ENCODE measurements around the gene HOXA9. TPM values are rescaled to one million over a fixed set of nuclear protein-coding genes. Genes with fewer than 3 reads are reported as not detected.

Gene HOXA9
- total and polyA plus RNA-seq, 2 of the 8 experiments (the other 6 are each of a cell fraction or from before 2014, with no cell fraction given) = not detected

DNA sequence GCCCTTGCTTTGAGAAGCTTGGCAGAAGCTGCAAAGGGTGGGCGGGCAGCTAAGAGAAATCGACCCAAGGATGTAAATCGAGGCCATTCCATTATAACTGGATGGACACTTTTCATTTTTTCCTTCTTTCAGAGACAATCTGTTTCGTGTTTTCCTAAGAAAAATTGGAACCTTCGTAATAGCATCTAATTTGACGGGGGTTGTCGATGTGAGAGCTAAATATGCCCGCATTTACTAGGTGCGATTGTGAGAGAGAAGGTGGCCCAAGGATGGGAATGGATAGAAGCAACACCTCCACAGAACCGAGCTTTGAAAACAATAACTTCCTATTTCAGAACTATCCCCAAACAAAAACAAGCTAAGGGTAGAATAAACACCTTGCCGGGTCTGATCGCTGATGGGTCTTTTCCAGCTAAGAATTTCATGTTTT, 33.9 kb downstream of the HOXA9 start:
- H2BK5ac ChIP-seq (ENCODE audit: low read depth, low read length) = no peak overlapping the region
- peaks cover 4% of the 10 kb centered on the region; the same call in 1 of the 2 replicates for H3K23me2 ChIP-seq (ENCODE audit: low read depth, low read length)
- ChIA-PET POLR2A (ENCODE audit: partially characterized antibody) (no interaction called here), CTCF (ENCODE audit: partially characterized antibody) (interaction anchor here (0.6 to 2.7 kb wide), 15 partner anchors 10 to 450 kb away, joined by 3 to 13 read pairs (median 3); partner anchors contain the start of genes HOXA3, HOXA5 and HOXA9)
- no peak overlapping the region for H3K18ac ChIP-seq (ENCODE audit: extremely low read depth, low read length)
- no peak overlapping the region for H4K5ac ChIP-seq (ENCODE audit: insufficient read length, low read depth, low read length)
- FAIRE-seq (no peak), DNase-seq (ENCODE audit: low read depth in 1 of 2, low spot score in 2 of 2) (no peak)
- H3K9me3 ChIP-seq (ENCODE audit: insufficient read depth in 2 of 2, low read depth in 1 of 2, low read length in 1 of 2) = peaks cover 0 to 4% of the 10 kb centered on the region in 2 experiments; a peak in 1 of 4 replicates
- WGBS, 2 experiments (ENCODE audit: extremely low coverage in 1 of 2, insufficient coverage in 1 of 2, insufficient read length in 1 of 2, insufficient replicate concordance in 2 of 2, low coverage in 1 of 2, low lambda C conversion rate in 2 of 2, missing lambda C conversion rate in 1 of 2) = 23% methylated on average over 12 of the region's 12 CpGs; no CpG with 5 or more reads in 1 of the 2 experiments
- peak overlapping the region; percentile 19 to 60 (median 36); a peak in 6 of 8 replicates for H3K4me3 ChIP-seq (ENCODE audit: extremely low read depth in 1 of 4, insufficient read depth in 2 of 4, low read depth in 3 of 4, low read length in 4 of 4)
- H3K14ac ChIP-seq (ENCODE audit: insufficient read length) = no peak overlapping the region
- H4K8ac ChIP-seq (ENCODE audit: extremely low read depth, insufficient read depth, low read length) = no peak overlapping the region
- no peak overlapping the region for H3K4ac ChIP-seq (replicated peaks; ENCODE audit: insufficient read length, low read depth, low read length)
- no peak overlapping the region for H3K27ac ChIP-seq (ENCODE audit: low read depth, low read length)
- TF ChIP-seq ATF2 (IDR thresholded peaks at IDR 0.05; ENCODE audit: low read length) (no peak), CTBP2 (IDR thresholded peaks at IDR 0.05; ENCODE audit: borderline replicate concordance, insufficient read depth, insufficient read length, low read length) (peak; percentile 8), SUZ12 (IDR thresholded peaks at IDR 0.05; ENCODE audit: low read length) (peak; percentile 65), BCL11A (IDR thresholded peaks at IDR 0.05; ENCODE audit: low read depth in 2 of 2, low read length in 2 of 2) (no peak), RBBP5 (IDR thresholded peaks at IDR 0.05; ENCODE audit: borderline replicate concordance, low read depth, low read length) (no peak), SRF (IDR thresholded peaks at IDR 0.05; ENCODE audit: low read depth, low read length) (no peak), RNF2 (IDR thresholded peaks at IDR 0.05; ENCODE audit: borderline replicate concordance, low read depth, low read length, missing control alignments, poor library complexity, severe bottlenecking) (peak; percentile 89), FOSL1 (IDR thresholded peaks at IDR 0.05; ENCODE audit: insufficient read depth, low read depth, low read length) (no peak)
- peaks cover 14 to 30% of the 10 kb centered on the region in 2 experiments for H4K20me1 ChIP-seq (replicated peaks in 1 of 2; ENCODE audit: control insufficient read depth in 1 of 2, insufficient read depth in 2 of 2, low read length in 2 of 2)
- H4K91ac ChIP-seq (replicated peaks; ENCODE audit: insufficient read length, low read length) = no peak overlapping the region
- H2BK12ac ChIP-seq (ENCODE audit: low read depth, low read length) = no peak overlapping the region
- H2AK5ac ChIP-seq (ENCODE audit: low read depth, low read length) = no peak overlapping the region
- H3K27me3 ChIP-seq (replicated peaks in 1 of 4; ENCODE audit: control insufficient read depth in 3 of 4, extremely low read depth in 1 of 4, insufficient read depth in 3 of 4, low read length in 3 of 4) = peaks cover 97 to 100% (median 100%) of the 10 kb centered on the region in 4 experiments
- no peak overlapping the region for H3K23ac ChIP-seq (ENCODE audit: insufficient read length)
- no peak overlapping the region for H2BK20ac ChIP-seq (ENCODE audit: low read length)
- H3K56ac ChIP-seq (replicated peaks; ENCODE audit: insufficient read length, low read depth, low read length) = no peak overlapping the region
- H2BK120ac ChIP-seq (replicated peaks; ENCODE audit: low read depth, low read length) = no peak overlapping the region
- H3K36me3 ChIP-seq (ENCODE audit: control insufficient read depth in 2 of 4, insufficient read depth in 4 of 4, low read length in 3 of 4) = peaks cover 0 to 16% (median 0%) of the 10 kb centered on the region in 4 experiments; a peak in 2 of 8 replicates
- H3K4me1 ChIP-seq (replicated peaks in 1 of 4; ENCODE audit: control insufficient read depth in 3 of 4, insufficient read depth in 4 of 4, low read length in 3 of 4) = peaks cover 0 to 4% (median 2%) of the 10 kb centered on the region in 4 experiments; a peak in 4 of 7 replicates
- no peak overlapping the region for H2AFZ ChIP-seq (ENCODE audit: low read length)
- no peaks in the 10 kb centered on the region for H3K79me1 ChIP-seq (ENCODE audit: low read depth, low read length)
- H3K9ac ChIP-seq (replicated peaks in 1 of 4; ENCODE audit: extremely low read depth in 1 of 4, low read depth in 3 of 4, low read length in 3 of 4) = no peak overlapping the region
- H3K4me2 ChIP-seq (ENCODE audit: insufficient read depth in 1 of 2, low read depth in 2 of 2, low read length in 2 of 2) = peak overlapping the region; percentile 56 to 63
- H3K79me2 ChIP-seq (ENCODE audit: control insufficient read depth in 1 of 2, insufficient read depth in 2 of 2, low read length in 2 of 2) = no peaks in the 10 kb centered on the region
- H2BK15ac ChIP-seq (ENCODE audit: low read length) = no peak overlapping the region

Data from H1 (cell line).